ENCODE data around the gene IRF6. TPM values are rescaled to one million over a fixed set of nuclear protein-coding genes. Genes with fewer than 3 reads are reported as not detected.
A peak's percentile ranks its signal among the peaks of the same experiment; 100 is the strongest.

Gene IRF6
- total RNA-seq, 4 donors from 2014 or later, result 9.9 to 66.4 (median 52.2) TPM

- Histone ChIP-seq H3K27ac (peak overlapping the region; percentile 33 to 86 (median 71)), H3K27me3 (no peaks in the 10 kb centered on the region), H3K4me1 (peaks cover 0 to 30% (median 5%) of the 10 kb centered on the region in 4 donors), H3K36me3 (no peaks in the 10 kb centered on the region), H3K9me3 (no peaks in the 10 kb centered on the region), H3K4me3 (no peak overlapping the region)
- DNase-seq, result no peak
- no peak for TF ChIP-seq POLR2A (IDR thresholded peaks at IDR 0.05)
- TF ChIP-seq CTCF (IDR thresholded peaks at IDR 0.05), result no peak
Observed at GRCh38 chr1:209755256-209755655, 50.7 kb downstream of the IRF6 start.

DNA sequence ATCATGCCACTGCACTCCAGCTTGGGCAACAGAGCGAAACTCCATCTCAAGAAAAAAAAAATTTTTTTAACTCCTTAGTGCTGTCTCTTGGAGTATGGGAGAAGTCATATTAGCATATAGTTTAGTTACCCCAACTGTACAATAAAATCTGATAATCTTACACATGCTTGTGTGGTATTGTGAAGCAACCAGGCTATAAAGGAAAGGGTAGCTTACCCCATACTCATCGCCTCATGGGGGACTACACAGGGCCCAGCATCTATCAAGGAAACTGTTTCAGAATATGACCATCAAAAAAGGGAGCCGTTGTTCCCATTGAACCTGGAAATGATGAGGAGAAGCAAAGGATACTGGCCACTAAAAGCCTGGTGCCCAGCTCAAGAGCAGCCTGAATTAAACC is 53.1 kb downstream of the IRF6 start:
- H3K9me3 ChIP-seq, result no peaks in the 10 kb centered on the region
- no peaks in the 10 kb centered on the region for H3K27me3 ChIP-seq
- H3K4me1 ChIP-seq, result peaks cover 0 to 16% (median 7%) of the 10 kb centered on the region in 4 donors
- H3K4me3 ChIP-seq, result no peak overlapping the region
- no peak overlapping the region for H3K27ac ChIP-seq
- no peak for TF ChIP-seq CTCF (IDR thresholded peaks at IDR 0.05)
- TF ChIP-seq POLR2A (IDR thresholded peaks at IDR 0.05), result no peak
- no peak for DNase-seq
- H3K36me3 ChIP-seq, result no peaks in the 10 kb centered on the region

DNA sequence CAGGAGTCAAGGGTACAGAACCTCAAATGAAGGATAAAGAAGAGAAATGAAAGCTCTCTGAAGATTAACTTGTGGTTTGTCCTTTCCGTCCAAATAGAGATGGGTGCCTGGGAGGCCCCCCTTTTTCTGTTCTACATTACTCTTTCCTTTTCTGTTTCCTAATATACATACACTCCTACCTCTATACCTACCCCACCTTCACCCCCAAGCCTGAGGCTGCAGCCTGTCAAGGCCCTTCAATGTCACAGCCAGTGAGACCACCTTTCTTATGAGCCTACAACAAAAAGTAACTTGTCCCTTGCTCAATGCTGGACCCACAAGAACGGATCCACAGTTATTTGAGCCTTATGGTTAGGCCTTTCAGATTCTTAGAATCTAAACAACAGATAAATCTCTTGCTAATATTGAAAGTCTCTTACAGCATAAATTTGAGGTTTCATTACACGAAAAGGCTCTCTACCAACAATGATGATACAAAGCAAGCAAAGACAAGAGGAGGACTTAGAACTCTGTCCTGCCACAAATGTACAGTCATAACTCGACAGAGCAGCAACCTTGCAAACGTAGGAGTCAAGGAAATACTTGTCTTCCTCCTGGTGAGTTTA is 54.2 kb downstream of the IRF6 start:
- Histone ChIP-seq H3K4me1 (peaks cover 0 to 19% (median 10%) of the 10 kb centered on the region in 4 donors), H3K36me3 (no peaks in the 10 kb centered on the region), H3K4me3 (no peak overlapping the region), H3K27me3 (no peaks in the 10 kb centered on the region), H3K27ac (peak overlapping the region; percentile 7 to 75 (median 35)), H3K9me3 (no peaks in the 10 kb centered on the region)
- no peak for TF ChIP-seq CTCF (IDR thresholded peaks at IDR 0.05)
- no peak for TF ChIP-seq POLR2A (IDR thresholded peaks at IDR 0.05)
- DNase-seq, result peak in 1 of 3 donors; percentile 57

DNA sequence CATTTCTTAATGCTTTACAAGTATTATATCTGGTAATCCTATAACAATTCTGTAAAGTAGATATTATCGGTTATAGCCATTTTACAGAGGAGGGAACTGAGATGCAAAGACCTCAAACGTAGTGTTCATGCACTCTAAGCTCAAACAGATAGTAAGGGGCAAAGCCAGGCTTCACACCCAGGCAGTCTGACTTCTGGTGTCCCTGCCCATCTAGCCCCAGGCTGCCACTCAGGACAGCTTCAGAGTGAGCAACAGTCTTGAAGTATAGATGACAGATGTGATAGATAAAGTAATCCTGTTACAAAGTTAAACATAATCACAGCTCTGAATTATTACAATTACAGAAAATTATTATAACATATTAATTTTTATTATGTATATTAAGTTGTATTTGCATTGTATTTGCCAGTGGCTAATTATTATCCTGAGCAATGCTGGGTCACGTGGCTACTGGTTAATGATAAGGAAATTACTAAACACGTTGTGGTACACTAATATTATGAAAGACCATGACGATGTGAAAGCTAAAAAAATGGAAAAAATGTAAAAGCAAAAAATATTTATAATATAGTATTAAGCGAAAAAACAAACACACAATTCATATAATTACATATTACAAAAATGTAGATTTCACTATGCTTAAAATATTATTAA is 56.1 kb downstream of the IRF6 start:
- no peaks in the 10 kb centered on the region for H3K36me3 ChIP-seq
- H3K4me1 ChIP-seq, result peaks cover 0 to 13% (median 7%) of the 10 kb centered on the region in 4 donors
- no peak for DNase-seq
- H3K4me3 ChIP-seq, result no peak overlapping the region
- H3K27ac ChIP-seq, result no peak overlapping the region
- no peaks in the 10 kb centered on the region for H3K27me3 ChIP-seq
- H3K9me3 ChIP-seq, result no peaks in the 10 kb centered on the region
- no peak for TF ChIP-seq CTCF (IDR thresholded peaks at IDR 0.05)
- no peak for TF ChIP-seq POLR2A (IDR thresholded peaks at IDR 0.05)

DNA sequence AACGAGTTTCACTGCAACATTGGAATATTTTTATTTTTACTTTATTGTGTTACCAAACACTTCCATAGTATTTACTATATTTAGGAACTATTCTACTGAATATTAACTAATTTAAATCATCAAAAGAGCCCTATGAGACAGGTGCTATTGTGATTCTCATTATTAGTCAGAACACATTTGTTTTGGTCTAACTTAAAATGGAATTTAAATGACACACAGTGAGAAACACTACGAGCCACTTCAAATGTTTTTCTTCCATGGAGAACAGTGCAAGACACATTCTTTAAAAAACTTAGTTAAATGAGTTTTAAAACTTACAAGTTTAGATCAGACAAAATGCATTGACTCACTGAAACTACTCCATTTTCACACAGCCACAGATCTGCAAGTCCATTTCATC is 56.7 kb downstream of the IRF6 start:
- Histone ChIP-seq H3K4me3 (no peak overlapping the region), H3K36me3 (no peaks in the 10 kb centered on the region), H3K27ac (no peak overlapping the region), H3K27me3 (no peaks in the 10 kb centered on the region), H3K4me1 (peaks cover 0 to 13% (median 7%) of the 10 kb centered on the region in 4 donors), H3K9me3 (no peaks in the 10 kb centered on the region)
- DNase-seq, result no peak
- TF ChIP-seq POLR2A (IDR thresholded peaks at IDR 0.05), result no peak

DNA sequence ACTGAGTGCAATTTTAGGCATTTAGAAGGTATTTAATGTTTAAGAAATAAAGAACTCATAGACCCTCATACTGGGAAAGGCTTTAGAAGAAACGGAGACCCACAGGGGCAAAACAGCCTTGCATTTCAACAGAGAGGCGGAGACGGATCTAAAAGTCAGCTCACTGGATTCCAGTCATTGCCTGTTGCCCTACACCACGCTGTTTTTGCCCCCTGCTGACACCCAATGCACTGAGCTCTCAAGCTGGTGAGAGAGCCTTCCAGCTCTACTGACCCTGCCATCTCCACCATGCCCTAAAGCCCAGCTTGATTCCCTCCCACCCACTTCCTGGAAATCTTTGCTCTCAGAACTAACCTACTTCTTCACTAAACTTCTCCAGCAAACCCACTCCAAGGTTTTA is 57.3 kb downstream of the IRF6 start:
- H3K36me3 ChIP-seq, result no peaks in the 10 kb centered on the region
- H3K9me3 ChIP-seq, result no peaks in the 10 kb centered on the region
- no peak for TF ChIP-seq CTCF (IDR thresholded peaks at IDR 0.05)
- TF ChIP-seq POLR2A (IDR thresholded peaks at IDR 0.05), result no peak
- H3K4me1 ChIP-seq, result peaks cover 0 to 13% (median 7%) of the 10 kb centered on the region in 4 donors
- H3K4me3 ChIP-seq, result no peak overlapping the region
- H3K27me3 ChIP-seq, result no peaks in the 10 kb centered on the region
- H3K27ac ChIP-seq, result no peak overlapping the region
- DNase-seq, result no peak
